Measurements from ENCODE around the gene FBXO15.

FBXO15 gene

DNA sequence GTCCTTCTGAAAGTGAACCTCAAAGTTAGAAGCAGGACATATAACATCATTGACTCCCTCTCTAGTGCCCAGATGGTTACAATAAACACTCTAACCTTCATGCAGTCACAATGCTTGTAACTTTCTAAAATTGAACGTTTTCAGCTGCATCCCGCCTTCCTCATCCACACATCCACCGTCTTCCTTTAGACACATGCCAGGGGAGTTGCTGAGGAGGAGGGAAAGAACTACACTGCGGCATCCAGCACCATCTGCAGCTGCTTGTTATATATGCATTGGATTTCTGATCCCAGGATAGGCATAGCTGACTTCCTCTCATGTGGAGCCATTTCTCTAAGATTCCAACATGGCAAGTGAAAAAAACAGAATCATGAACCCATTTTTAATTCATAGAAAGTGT, 96.8 kb downstream of the FBXO15 start:
- DNase-seq: no peak

DNA sequence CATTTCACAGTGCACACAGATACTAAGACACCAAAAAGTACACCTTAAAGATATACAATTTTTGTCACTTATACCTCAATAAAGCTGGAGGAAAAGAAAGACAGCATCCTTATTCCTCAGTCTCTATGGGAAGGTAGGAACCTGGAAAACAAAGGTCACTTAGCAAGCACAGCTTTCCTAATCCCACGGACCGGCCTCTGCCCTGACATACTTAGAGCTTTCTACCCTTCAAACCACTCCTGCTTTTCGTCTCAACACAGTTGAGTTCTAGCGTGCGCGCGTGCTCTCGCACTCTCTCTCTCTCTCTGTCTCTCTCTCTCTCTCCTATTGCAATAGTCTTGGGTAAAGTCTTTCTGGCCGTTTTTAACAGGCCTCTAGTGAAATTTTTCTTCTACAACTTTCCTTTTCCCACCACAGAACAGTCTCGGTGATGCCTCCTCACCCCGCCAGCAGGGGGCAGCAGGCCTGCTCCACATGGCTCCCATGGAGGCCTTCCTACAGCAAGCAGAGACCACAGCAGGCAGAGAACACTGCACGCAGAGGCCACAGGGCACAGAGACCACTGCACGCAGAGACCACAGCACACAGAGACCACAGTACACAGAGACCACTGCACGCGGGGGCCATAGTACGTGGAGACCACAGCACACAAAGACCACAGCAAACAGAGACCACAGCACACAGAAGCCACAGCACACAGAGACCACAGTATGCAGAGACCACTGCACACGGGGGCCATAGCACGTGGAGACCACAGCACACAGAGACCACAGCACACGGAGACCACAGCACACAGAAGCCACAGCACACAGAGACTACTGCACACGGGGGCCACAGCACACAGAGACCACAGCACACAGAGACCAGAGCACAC, 106.9 kb downstream of the FBXO15 start:
- DNase-seq: peak; percentile 63

DNA sequence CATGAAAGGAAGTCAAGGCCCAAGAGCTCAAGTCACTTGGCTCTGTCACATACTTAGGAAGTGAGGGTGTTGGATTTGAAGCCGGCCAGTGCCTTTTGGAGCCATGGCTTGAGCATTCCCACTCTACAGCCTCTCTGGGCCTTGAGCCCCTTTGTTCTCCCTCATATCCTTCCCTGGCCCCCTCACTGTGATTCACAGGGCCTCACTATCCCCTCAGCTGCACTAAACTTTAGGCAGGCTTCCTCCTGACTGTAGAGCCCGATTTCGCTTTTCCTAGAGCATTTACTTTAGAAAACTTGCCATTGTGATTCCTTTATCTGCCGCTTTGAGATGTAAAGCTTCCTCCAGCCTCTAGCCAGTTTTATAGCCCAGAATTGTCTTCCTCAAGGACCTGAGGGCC, 107.6 kb downstream of the FBXO15 start:
- no peak for DNase-seq

DNA sequence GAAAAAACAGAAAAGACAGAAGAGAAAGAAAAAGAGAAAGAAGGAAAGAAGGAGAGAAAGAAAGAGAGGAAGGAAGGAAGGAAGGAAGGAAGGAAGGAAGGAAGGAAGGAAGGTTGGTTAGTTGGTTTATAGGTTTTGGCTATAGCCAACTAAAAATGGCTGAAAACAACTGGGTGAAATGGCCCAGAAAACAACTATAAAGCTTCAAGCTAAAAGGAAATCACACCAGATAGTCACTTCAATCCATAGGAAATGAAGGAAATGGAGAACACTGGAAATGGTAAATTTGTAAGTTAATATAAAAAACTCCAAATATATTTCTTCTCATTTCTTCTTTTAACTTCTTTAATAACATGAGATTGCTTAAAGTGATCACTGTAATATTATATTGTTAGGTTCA, 118.5 kb downstream of the FBXO15 start:
- DNase-seq: no peak
